Measurements from ENCODE around the gene FLOT2.

The FLOT2 gene

GRCh38 chr17:28898527-28898955 is 1.0 kb upstream of the FLOT2 start:
- Histone ChIP-seq H3K79me2 (ENCODE audit: control insufficient read depth, low read length) (peaks cover 47% of the 10 kb centered on the region), H3K27me3 (ENCODE audit: control insufficient read depth, low read length) (no peaks in the 10 kb centered on the region), H3F3A (ENCODE audit: control insufficient read depth, insufficient read depth) (peaks cover 19% of the 10 kb centered on the region), H3K4me3 (ENCODE audit: low read length) (no peak overlapping the region), H3K27ac (ENCODE audit: low read depth, low read length) (peak overlapping the region; percentile 58; the same call in 1 of the 2 replicates), H3K9me3 (ENCODE audit: control insufficient read depth, insufficient read depth, low read length) (no peaks in the 10 kb centered on the region), H3K9me2 (replicated peaks; ENCODE audit: control insufficient read depth, low read length) (no peaks in the 10 kb centered on the region), H3K4me2 (ENCODE audit: low read length) (no peak overlapping the region), H3K36me3 (ENCODE audit: control insufficient read depth, low read length) (peaks cover 40% of the 10 kb centered on the region), H3K4me1 (ENCODE audit: control insufficient read depth, low read length) (peaks cover 56% of the 10 kb centered on the region), H4K20me1 (ENCODE audit: control insufficient read depth, insufficient read depth, low read depth, low read length) (no peaks in the 10 kb centered on the region)
- no peak for TF ChIP-seq CTCF (IDR thresholded peaks at IDR 0.05; ENCODE audit: low read depth, low read length, poor library complexity, severe bottlenecking)
- TF ChIP-seq EZH2phosphoT487 (IDR thresholded peaks at IDR 0.05; ENCODE audit: borderline replicate concordance, low read length): no peak

- no peaks in the 10 kb centered on the region for H4K20me1 ChIP-seq (ENCODE audit: control insufficient read depth, insufficient read depth, low read depth, low read length)
- H3F3A ChIP-seq (ENCODE audit: control insufficient read depth, insufficient read depth): peaks cover 19% of the 10 kb centered on the region
- H3K27ac ChIP-seq (ENCODE audit: low read depth, low read length): peak overlapping the region; percentile 58
- peak overlapping the region; percentile 77 for H3K4me2 ChIP-seq (ENCODE audit: low read length)
- peak overlapping the region; percentile 89 for H3K4me3 ChIP-seq (ENCODE audit: low read length)
- H3K36me3 ChIP-seq (ENCODE audit: control insufficient read depth, low read length): peaks cover 44% of the 10 kb centered on the region
- no peaks in the 10 kb centered on the region for H3K9me2 ChIP-seq (replicated peaks; ENCODE audit: control insufficient read depth, low read length)
- TF ChIP-seq CTCF (IDR thresholded peaks at IDR 0.05; ENCODE audit: low read depth, low read length, poor library complexity, severe bottlenecking): no peak
- no peak for TF ChIP-seq EZH2phosphoT487 (IDR thresholded peaks at IDR 0.05; ENCODE audit: borderline replicate concordance, low read length)
- peaks cover 50% of the 10 kb centered on the region for H3K79me2 ChIP-seq (ENCODE audit: control insufficient read depth, low read length)
- H3K9me3 ChIP-seq (ENCODE audit: control insufficient read depth, insufficient read depth, low read length): no peaks in the 10 kb centered on the region
- H3K4me1 ChIP-seq (ENCODE audit: control insufficient read depth, low read length): peaks cover 56% of the 10 kb centered on the region
- no peaks in the 10 kb centered on the region for H3K27me3 ChIP-seq (ENCODE audit: control insufficient read depth, low read length)
Measured at GRCh38 chr17:28897769-28898526, 415 bp upstream of the FLOT2 start.

- peaks cover 52% of the 10 kb centered on the region for H3K79me2 ChIP-seq (ENCODE audit: control insufficient read depth, low read length)
- peaks cover 66% of the 10 kb centered on the region for H3K4me1 ChIP-seq (ENCODE audit: control insufficient read depth, low read length)
- peaks cover 21% of the 10 kb centered on the region for H3F3A ChIP-seq (ENCODE audit: control insufficient read depth, insufficient read depth)
- H3K27ac ChIP-seq (ENCODE audit: low read depth, low read length): peak overlapping the region; percentile 58
- no peaks in the 10 kb centered on the region for H3K9me3 ChIP-seq (ENCODE audit: control insufficient read depth, insufficient read depth, low read length)
- H4K20me1 ChIP-seq (ENCODE audit: control insufficient read depth, insufficient read depth, low read depth, low read length): no peaks in the 10 kb centered on the region
- peak overlapping the region; percentile 77 for H3K4me2 ChIP-seq (ENCODE audit: low read length)
- no peaks in the 10 kb centered on the region for H3K27me3 ChIP-seq (ENCODE audit: control insufficient read depth, low read length)
- H3K4me3 ChIP-seq (ENCODE audit: low read length): peak overlapping the region; percentile 89
- peaks cover 54% of the 10 kb centered on the region for H3K36me3 ChIP-seq (ENCODE audit: control insufficient read depth, low read length)
- no peaks in the 10 kb centered on the region for H3K9me2 ChIP-seq (replicated peaks; ENCODE audit: control insufficient read depth, low read length)
- TF ChIP-seq CTCF (IDR thresholded peaks at IDR 0.05; ENCODE audit: low read depth, low read length, poor library complexity, severe bottlenecking) (no peak), EZH2phosphoT487 (IDR thresholded peaks at IDR 0.05; ENCODE audit: borderline replicate concordance, low read length) (no peak)
Measured at GRCh38 chr17:28896491-28896883, 1.0 kb downstream of the FLOT2 start.

Measured in DOHH2 (cell line).